Tibial artery (tissue), 4 donors: Measurements from ENCODE around the gene MEIS1.

Experiments used
- DNase-seq, 2 donors: peaks; one replicate each; pipeline ENCODE4 v3.0.0-alpha.2; 2019
- H3K27ac ChIP-seq, 2 donors: fragments of 200-600 bp; sonication (generic) in 1 of 2; 1 replicate in 1 of 2; 2 replicates in 1 of 2; pipeline ENCODE4 v1.5.1; 2018 to 2019; ENCODE audit warnings: mild to moderate bottlenecking in 1 of 2
- H3K27me3 ChIP-seq, 2 donors: fragments of 200-600 bp; sonication (generic) in 1 of 2; one replicate each; pipeline versions ENCODE4 v1.5.1 to v1.6.0; 2016 to 2019
- H3K36me3 ChIP-seq, 3 donors: fragments of 200-600 bp; sonication (generic) in 2 of 3; one replicate each; pipeline ENCODE4 v1.5.1; 2016 to 2019; ENCODE audit warnings: mild to moderate bottlenecking in 2 of 3
- H3K4me1 ChIP-seq, 4 donors: fragments of 200-600 bp; sonication (generic) in 2 of 4; 1 replicate in 3 of 4; 2 replicates in 1 of 4; pipeline ENCODE4 v1.5.1; 2016 to 2019
- H3K4me3 ChIP-seq, 2 donors: fragments of 200-600 bp; sonication (generic) in 1 of 2; 1 replicate in 1 of 2; 2 replicates in 1 of 2; pipeline ENCODE4 v1.5.1; 2018 to 2019; ENCODE audit warnings: mild to moderate bottlenecking in 2 of 2
- H3K9me3 ChIP-seq, 3 donors: fragments of 200-600 bp; sonication (generic) in 1 of 3; one replicate each; pipeline ENCODE4 v1.5.1; 2016 to 2019
- intact Hi-C: fragments of 100-400 bp; cut with DNase I; formaldehyde crosslinking; loops from one replicate; pipeline ENCODE4 v1.15.0; 2023; ENCODE audit warnings: low total_unique reads
- TF ChIP-seq, protein P1 (sequence below), 2 experiments: fragments of 200-600 bp in 1 of 2; fragments of 450-650 bp in 1 of 2; IDR thresholded peaks; one replicate each; pipeline ENCODE4 v1.5.1; 2017 to 2019; ENCODE audit warnings: antibody characterized with exemption in 2 of 2, mild to moderate bottlenecking in 1 of 2, moderate library complexity in 1 of 2

The MEIS1 gene

DNA sequence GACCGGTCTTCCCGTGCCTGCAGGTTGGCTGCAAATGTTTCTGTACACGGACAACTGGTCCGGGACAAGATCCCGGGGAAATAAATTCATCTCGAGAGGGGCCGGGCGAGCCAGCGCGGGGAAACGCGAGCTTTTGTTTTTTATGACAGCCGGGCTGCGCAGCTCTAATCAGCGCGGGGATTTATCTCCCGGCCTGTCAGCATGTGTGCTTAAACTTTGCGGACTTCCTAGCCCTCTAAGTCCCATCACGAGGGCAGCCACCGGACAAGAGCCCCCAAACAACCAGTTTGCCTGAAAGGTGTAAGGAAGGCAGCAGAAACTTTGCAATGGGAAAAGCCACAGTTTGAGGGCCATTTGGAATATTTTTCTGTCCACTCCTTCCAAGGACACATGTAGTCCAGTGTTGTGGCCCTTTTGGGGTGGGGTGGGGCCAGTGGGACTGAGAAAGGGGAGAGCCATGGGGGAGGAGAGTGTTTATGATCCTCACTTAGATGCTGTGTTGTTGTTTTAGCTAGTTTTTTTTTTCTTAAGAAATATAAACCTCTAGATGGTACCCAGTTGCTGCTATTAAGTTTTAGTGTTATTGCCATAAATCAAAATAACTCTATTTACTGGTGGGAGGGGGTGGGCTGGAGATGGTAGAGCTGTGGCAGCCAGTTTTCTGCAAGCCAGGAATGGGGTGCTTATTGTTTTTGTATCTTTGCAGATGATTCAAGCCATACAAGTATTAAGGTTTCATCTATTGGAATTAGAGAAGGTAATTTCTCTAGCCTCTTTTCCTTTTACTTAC lies 6.0 kb downstream of the MEIS1 start:
- H3K4me1 ChIP-seq = peaks cover 0 to 16% (median 7%) of the 10 kb centered on the region in 4 donors
- TF ChIP-seq, protein P1, sequence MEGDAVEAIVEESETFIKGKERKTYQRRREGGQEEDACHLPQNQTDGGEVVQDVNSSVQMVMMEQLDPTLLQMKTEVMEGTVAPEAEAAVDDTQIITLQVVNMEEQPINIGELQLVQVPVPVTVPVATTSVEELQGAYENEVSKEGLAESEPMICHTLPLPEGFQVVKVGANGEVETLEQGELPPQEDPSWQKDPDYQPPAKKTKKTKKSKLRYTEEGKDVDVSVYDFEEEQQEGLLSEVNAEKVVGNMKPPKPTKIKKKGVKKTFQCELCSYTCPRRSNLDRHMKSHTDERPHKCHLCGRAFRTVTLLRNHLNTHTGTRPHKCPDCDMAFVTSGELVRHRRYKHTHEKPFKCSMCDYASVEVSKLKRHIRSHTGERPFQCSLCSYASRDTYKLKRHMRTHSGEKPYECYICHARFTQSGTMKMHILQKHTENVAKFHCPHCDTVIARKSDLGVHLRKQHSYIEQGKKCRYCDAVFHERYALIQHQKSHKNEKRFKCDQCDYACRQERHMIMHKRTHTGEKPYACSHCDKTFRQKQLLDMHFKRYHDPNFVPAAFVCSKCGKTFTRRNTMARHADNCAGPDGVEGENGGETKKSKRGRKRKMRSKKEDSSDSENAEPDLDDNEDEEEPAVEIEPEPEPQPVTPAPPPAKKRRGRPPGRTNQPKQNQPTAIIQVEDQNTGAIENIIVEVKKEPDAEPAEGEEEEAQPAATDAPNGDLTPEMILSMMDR (IDR thresholded peaks at IDR 0.05) = no peak
- peak overlapping the region; percentile 68 to 81 for H3K4me3 ChIP-seq
- H3K9me3 ChIP-seq = no peaks in the 10 kb centered on the region
- peak in 1 of 2 donors; percentile 61 for DNase-seq
- peaks cover 5 to 29% (median 9%) of the 10 kb centered on the region in 3 donors for H3K36me3 ChIP-seq
- H3K27ac ChIP-seq = peak overlapping the region; percentile 83 to 84
- intact Hi-C loops = no loop called here
- no peaks in the 10 kb centered on the region for H3K27me3 ChIP-seq

DNA sequence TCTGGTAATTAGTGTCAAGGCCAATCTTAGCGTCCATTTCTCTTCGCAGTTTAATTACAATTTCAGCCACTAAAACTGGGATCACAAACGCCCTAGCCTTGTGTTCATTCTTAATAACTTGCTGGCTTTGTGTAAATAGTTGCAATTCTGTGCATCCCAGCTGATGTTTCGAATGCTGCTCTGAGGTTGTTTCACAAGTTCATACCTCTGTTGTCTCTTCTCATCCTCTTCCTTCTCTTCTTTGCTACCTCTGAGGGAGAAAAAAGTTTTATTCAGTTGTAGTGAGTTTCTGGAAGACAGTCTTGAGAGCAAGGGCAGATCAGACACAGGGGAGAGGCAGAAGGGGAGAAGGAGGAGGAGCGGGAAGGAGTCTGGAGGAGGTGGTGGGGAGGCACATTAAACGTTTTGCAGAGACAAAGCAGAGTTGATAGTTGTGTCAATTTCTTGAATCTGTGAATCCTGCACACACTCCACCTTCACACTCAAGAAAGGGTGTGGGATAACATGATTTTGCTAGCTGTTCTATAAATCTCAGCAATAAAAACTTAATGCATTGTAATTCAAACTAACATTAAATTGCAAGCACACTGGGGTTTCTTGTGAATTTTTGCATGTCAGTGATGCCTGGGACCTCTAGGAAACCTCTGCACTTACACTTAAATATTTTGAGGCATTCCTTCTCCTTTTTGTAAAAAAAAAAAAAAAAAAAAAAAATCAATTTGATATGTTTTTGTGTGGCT lies 6.8 kb downstream of the MEIS1 start:
- TF ChIP-seq, protein P1 (IDR thresholded peaks at IDR 0.05) = no peak
- Histone ChIP-seq H3K27me3 (no peaks in the 10 kb centered on the region), H3K4me1 (peaks cover 0 to 25% (median 7%) of the 10 kb centered on the region in 4 donors), H3K4me3 (peak overlapping the region; percentile 68 to 81), H3K27ac (peak overlapping the region in 1 of 2 donors; percentile 83), H3K9me3 (no peaks in the 10 kb centered on the region), H3K36me3 (peaks cover 5 to 34% (median 9%) of the 10 kb centered on the region in 3 donors)
- intact Hi-C loops = no loop called here
- DNase-seq = no peak

DNA sequence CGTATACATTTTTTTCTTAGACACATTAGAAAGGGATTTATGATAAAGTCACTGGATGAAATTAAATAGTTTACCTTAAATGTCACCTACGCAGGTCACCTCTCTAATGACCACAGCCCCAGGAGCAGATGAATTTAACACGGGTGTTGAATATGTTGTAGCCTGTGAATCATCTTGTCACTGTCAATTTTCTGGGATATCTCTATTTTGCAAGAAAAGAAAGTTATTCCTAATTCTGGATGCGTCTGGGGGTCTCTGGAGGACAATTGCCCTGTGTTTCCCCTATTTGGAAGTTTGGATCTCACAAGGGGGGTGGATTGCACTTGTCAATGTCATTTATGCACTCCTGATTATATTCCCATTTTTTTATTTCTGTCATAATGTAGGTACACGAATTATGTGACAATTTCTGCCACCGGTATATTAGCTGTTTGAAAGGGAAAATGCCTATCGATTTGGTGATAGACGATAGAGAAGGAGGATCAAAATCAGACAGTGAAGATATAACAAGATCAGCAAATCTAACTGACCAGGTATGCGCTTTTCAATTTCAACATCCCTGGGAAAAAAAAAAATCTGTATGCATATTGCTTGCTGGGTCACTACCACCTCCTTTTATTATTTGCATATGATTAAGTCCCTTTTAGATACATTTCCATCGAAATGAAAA lies 7.7 kb downstream of the MEIS1 start:
- Histone ChIP-seq H3K9me3 (no peaks in the 10 kb centered on the region), H3K4me3 (peak overlapping the region; percentile 25 to 48), H3K27me3 (no peaks in the 10 kb centered on the region), H3K4me1 (peaks cover 0 to 27% (median 7%) of the 10 kb centered on the region in 4 donors), H3K36me3 (peaks cover 5 to 36% (median 9%) of the 10 kb centered on the region in 3 donors), H3K27ac (peak overlapping the region in 1 of 2 donors; percentile 77)
- DNase-seq = no peak
- intact Hi-C loops = no loop called here
- TF ChIP-seq, protein P1 (IDR thresholded peaks at IDR 0.05) = no peak

DNA sequence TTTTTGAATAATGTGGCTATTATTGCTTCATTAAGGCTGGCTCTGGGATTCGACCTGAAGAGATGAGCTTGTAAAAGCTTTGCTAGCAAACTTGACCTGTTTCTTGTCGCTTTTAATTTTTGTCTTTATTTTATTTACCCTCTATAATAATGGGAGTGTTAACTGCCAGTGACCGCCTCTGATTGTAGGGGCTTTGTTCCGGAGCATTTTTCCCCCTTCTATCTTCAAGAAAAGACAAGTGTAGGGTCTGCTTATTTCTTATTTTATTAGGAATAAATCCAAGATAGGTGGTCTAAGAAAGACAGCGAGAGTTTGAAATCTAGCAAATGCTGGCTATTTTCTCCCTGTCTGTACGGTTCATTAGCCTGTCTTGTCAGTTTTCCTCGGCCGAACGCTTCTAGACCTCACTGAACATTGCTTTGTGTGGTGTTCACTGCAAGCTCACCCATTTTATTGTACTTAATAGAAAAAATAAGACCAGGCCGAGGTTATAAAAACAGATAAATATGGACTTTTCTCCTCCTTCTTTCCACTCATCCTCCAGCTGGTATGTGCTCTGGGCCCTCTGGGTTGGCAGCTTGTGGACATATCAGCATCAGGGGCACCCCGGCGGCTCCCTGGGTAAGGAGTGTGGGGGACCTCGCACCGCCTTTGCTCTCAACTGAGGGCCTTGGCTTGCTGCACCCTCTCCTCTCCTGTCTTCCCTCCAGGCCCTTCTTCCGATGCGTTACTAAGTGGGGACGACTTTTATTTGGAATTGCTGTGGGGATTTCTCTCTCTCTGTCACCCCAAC lies 8.5 kb downstream of the MEIS1 start:
- no peak for DNase-seq
- intact Hi-C loops = no loop called here
- TF ChIP-seq, protein P1 (IDR thresholded peaks at IDR 0.05) = no peak
- H3K4me3 ChIP-seq = peak overlapping the region; percentile 25 to 48
- no peaks in the 10 kb centered on the region for H3K27me3 ChIP-seq
- no peaks in the 10 kb centered on the region for H3K9me3 ChIP-seq
- peak overlapping the region; percentile 21 to 77 for H3K27ac ChIP-seq
- H3K36me3 ChIP-seq = peaks cover 5 to 36% (median 9%) of the 10 kb centered on the region in 3 donors
- peaks cover 0 to 27% (median 7%) of the 10 kb centered on the region in 4 donors for H3K4me1 ChIP-seq
